Activated T-cell treated with anti-CD3 and anti-CD28 coated beads, Interleukin-2, amount 50 U/mL, for 72 hours (primary cell): Measurements from ENCODE around the gene TTC39C. TPM values are rescaled to one million over a fixed set of nuclear protein-coding genes. Genes with fewer than 3 reads are reported as not detected.

Experiments used
- ATAC-seq, 2 donors: fragments of 150-1000 bp; cut with Tn5 transposase; replicated peaks in 1 of 2; 2 replicates each; pipeline ENCODE4 v1.10.0; 2021; ENCODE audit warnings: moderate library complexity in 2 of 2, mild to moderate bottlenecking in 1 of 2
- DNase-seq, 2 donors: peaks; one replicate each; pipeline ENCODE4 v3.0.0; 2021 to 2022; ENCODE audit warnings: mixed read lengths in 1 of 2
- H3K27ac Mint-ChIP-seq: one replicate; pipeline ENCODE4 v1.8.0; 2022; ENCODE audit warnings: mild to moderate bottlenecking, moderate library complexity, mixed read lengths
- H3K27me3 Mint-ChIP-seq: one replicate; pipeline ENCODE4 v1.8.0; 2022; ENCODE audit warnings: low read depth, mixed read lengths
- H3K36me3 Mint-ChIP-seq, 2 donors: one replicate each; pipeline ENCODE4 v1.8.0; 2022; ENCODE audit warnings: mixed read lengths in 2 of 2, mild to moderate bottlenecking in 1 of 2; ENCODE audit not compliant: insufficient read depth in 2 of 2
- H3K4me1 Mint-ChIP-seq: one replicate; pipeline ENCODE4 v1.8.0; 2022; ENCODE audit warnings: low read depth, mixed read lengths
- H3K4me3 Mint-ChIP-seq, 2 donors: one replicate each; pipeline ENCODE4 v1.8.0; 2022; ENCODE audit warnings: mild to moderate bottlenecking in 2 of 2, mixed read lengths in 2 of 2, moderate library complexity in 2 of 2
- H3K9me3 Mint-ChIP-seq, 2 donors: one replicate each; pipeline ENCODE4 v1.8.0; 2022; ENCODE audit warnings: mixed read lengths in 2 of 2
- total RNA-seq, 2 donors: library from RNA; stranded (reverse); gene quantifications; one replicate each; pipeline ENCODE4 v1.2.3, GENCODE V29; 2022

The TTC39C gene
- total RNA-seq, 2 donors from 2014 or later: 38.8 to 41.3 TPM

DNA sequence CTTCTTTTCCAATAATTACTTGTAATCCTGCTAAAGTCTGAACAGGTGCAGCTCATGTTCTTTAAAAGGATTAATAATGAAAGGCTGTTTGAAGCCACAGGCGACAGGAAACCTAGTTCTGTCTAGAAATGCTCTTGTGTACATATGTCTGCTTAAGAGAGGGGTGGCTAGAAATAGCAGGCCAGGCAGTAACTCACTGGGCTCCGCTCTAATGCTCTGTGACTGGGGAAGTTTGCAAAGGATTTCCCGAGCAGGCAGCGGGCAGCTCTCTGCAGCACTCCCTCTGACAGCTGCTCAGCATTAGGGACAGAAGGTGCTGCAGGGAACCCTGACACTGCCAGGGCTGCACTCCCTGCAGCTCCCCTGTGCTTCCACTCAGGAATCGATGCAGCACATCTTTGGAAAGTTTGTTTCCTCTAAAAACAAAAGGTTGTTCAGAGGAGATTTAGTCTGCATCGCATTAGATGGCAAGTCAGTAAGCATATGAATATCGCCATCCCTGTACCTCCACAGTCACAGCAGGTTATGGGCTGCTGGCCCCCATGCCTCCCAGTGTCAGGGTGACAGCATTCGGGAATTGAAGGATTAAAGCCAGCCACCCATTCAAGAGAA, 33.1 kb upstream of the TTC39C start:
- ATAC-seq (no peak), DNase-seq (no peak)
- Mint-ChIP-seq H3K4me3 (no peak overlapping the region), H3K9me3 (peaks cover 3 to 6% of the 10 kb centered on the region in 2 donors), H3K27ac (no peak overlapping the region), H3K27me3 (peaks cover 16% of the 10 kb centered on the region), H3K4me1 (peaks cover 43% of the 10 kb centered on the region), H3K36me3 (peaks cover 10 to 11% of the 10 kb centered on the region in 2 donors)

DNA sequence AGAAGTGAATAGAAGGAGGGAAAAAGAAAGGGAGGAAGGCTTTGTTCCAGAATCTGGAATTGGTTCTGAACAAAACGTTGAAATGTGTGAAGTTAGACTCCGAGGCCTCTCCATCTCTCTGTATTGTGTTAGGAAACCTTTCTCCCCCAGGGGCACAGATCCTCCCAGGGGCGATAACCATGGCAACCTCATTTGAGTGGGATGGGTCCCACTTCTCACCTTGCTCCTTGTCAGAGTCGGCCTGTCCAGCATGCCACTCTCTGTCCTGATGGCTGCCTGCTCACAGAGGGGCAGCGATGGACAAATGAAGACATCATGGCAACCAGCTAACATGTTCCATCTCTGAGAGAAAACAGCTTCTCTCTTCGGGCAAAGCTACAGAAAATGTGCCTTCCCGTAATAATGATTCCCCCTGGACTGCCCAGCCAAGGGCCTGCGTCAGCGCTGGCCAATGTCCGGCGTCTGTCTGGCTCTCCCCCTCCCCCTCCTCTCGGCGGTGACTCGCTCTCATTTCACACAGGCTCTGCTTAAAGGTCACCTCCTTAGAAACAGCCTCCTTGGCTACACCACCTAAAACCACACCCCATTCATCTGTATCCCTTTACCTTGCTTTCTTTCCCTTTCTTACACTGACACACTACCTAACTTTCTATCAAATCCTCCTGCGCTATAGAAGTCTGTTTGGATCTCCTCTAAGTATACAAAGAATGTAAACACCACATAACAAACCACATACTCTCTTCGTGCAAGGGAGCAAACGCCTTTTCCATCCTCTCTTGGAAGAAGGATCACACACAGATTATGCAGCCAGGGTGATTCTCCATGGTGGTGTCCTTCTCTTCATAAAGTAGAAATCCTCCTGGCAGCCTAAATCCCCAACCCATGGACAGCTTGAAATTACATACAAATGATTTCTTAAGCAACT, 32.1 kb upstream of the TTC39C start:
- Mint-ChIP-seq H3K4me1 (peaks cover 52% of the 10 kb centered on the region), H3K9me3 (peaks cover 1 to 3% of the 10 kb centered on the region in 2 donors), H3K27me3 (peaks cover 15% of the 10 kb centered on the region), H3K36me3 (peaks cover 5 to 7% of the 10 kb centered on the region in 2 donors), H3K4me3 (no peak overlapping the region), H3K27ac (no peak overlapping the region)
- DNase-seq (no peak), ATAC-seq (no peak)

DNA sequence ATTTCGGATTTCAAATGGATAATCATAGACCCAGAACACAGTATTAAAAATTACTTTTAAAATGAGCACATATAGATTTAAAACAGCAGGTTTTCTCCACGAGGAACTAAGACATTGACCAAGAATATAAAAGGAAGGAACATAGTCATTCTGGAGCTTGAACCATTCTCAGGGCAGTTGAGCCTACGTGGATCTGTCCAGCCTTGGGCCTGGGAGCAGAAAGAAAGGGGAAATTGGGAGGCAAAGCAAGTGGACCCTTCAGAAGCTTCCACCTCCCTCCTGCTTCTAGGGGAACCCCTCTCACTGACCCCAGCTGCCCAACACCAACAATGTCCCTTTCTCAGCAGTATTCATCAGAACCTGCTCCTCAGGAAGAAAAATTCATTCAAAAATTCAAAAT, 31.4 kb upstream of the TTC39C start:
- H3K4me3 Mint-ChIP-seq: no peak overlapping the region
- H3K27me3 Mint-ChIP-seq: peaks cover 15% of the 10 kb centered on the region

DNA sequence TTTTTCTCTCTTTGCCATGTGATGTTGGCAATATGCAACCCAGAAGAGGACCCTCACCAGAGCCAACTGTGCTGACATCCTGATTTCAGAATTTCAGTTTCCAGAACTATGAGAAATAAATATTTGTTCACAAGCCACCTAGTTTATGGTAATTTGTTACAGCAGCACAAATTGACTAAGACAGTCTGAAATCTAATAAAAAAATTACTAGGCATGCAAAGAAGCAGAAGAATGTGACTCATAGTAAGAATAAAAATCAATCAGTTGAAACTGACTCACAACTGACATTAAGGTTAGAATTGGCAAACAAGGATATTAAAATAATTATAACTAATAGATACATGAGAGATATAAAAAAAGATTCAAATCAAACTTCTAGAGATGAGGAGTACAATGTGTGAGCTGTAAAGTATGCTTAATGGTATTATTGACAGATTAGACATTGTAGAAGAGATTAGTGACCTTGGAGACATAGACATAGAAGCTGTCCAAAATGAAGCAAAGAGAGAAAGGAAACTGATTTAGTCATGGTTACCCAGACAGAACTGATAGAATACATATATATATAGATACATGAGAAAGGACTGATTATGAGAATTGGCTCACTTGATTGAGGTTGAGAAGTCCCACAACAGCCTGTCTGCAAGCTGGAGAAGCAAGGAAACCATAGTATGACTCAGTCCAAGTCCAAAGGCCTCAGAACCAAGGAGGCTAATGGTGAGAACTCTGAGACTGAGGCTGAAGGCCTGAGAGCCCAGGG, 27.8 kb upstream of the TTC39C start:
- peak overlapping the region in 1 of 2 donors; percentile 16 for H3K4me3 Mint-ChIP-seq
- peaks cover 17% of the 10 kb centered on the region for H3K27me3 Mint-ChIP-seq
- peaks cover 5 to 9% of the 10 kb centered on the region in 2 donors for H3K36me3 Mint-ChIP-seq
- no peak overlapping the region for H3K27ac Mint-ChIP-seq
- H3K9me3 Mint-ChIP-seq: peaks cover 1 to 3% of the 10 kb centered on the region in 2 donors
- DNase-seq (no peak), ATAC-seq (peak; percentile 91 to 92)
- H3K4me1 Mint-ChIP-seq: peaks cover 71% of the 10 kb centered on the region

More for the DNA sequence above, 31.4 kb upstream of the TTC39C start:
- DNase-seq (no peak), ATAC-seq (no peak)
- Mint-ChIP-seq H3K9me3 (peaks cover 1 to 3% of the 10 kb centered on the region in 2 donors), H3K27ac (no peak overlapping the region), H3K36me3 (peaks cover 5 to 9% of the 10 kb centered on the region in 2 donors), H3K4me1 (peaks cover 53% of the 10 kb centered on the region)

DNA sequence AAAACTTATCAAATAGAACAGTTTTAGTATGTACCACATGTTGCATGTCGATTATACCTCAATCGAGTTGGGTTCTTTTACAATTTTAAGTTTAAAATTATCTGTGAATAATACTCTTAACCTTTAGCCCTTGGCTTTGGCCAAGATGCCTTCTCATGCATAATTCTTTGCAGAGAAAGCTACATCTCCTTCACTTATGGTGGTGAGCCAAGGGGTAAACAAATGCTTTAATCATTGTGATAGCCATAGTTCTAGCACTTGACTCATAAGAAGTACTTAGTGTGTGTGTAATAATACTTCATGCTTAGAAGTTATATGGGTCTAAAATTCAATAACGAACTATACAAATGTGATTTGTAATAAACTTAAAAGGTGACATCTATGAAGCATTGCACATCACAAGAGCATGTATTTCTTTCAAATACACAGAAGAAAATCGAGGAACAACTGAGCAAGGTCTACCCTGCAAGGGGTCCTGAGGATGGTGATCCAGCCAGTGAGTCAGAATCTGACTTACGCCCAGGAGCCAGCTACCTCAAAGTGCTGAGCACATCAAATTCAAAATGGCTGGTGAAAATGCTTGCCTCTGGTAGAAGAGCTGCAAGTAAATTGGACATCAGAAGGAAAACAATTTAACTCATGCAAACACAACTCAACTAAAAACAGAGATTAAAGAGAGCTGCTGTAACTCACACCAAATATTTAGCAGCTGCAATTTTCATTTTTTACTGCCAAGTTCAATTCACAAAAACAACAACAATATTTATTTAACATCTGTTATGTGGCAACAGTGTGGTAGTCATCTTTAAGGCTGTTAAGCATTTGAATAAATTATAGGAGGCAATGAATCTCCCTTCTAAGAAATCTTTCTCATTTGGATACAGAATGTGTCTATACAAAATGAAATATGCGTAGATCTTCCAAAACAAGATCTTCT, 23.8 kb upstream of the TTC39C start:
- Mint-ChIP-seq H3K4me3 (peak overlapping the region in 1 of 2 donors; percentile 56), H3K27ac (peak overlapping the region; percentile 93), H3K9me3 (peaks cover 1 to 2% of the 10 kb centered on the region in 2 donors), H3K27me3 (peaks cover 6% of the 10 kb centered on the region), H3K36me3 (peaks cover 4 to 8% of the 10 kb centered on the region in 2 donors), H3K4me1 (peaks cover 83% of the 10 kb centered on the region)
- DNase-seq (no peak), ATAC-seq (no peak)

DNA sequence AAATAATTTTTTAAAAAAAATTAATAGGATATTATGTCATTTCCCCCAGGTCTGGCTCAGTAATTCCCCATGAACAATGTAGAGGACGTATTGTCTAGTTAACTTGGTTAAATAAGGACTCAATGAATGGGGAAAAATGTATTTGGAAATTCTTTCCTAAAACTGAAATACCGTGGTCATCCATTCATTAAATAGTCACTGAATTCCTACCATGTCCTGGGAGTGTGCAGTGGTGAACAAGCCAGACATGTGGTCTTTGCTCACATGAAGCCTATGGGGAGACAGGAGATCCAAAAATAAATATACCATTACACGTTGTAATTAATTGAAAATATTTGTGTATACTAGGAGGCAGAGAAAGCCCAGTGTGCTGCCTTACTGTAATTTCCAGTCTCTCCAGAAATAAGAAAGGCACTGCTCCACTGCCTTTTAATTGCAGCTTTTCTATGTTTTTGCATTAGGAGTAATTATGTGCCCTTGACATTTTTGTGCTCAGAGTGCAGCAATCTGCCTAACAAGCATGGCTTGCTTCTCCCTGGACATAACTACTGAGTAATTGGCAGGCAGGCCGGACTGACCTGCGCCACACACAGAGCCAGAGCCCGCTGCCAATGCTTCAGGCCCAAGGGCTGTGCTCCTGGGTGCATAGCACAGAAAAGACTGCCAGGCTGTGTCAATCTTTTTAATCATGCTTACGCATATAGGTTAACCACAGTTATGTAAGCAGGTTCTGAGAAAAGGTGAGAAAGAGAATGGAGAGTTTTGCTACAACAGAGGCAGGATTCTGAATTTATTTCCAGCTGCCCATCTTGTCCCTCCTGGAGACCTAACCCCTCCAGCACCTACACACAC, 22.2 kb upstream of the TTC39C start:
- Mint-ChIP-seq H3K27me3 (peaks cover 6% of the 10 kb centered on the region), H3K36me3 (peaks cover 0 to 2% of the 10 kb centered on the region in 2 donors), H3K4me1 (peaks cover 67% of the 10 kb centered on the region), H3K27ac (peak overlapping the region; percentile 70), H3K4me3 (peak overlapping the region; percentile 65 to 80), H3K9me3 (no peaks in the 10 kb centered on the region)
- DNase-seq (peak; percentile 51 to 65), ATAC-seq (peak; percentile 99)

DNA sequence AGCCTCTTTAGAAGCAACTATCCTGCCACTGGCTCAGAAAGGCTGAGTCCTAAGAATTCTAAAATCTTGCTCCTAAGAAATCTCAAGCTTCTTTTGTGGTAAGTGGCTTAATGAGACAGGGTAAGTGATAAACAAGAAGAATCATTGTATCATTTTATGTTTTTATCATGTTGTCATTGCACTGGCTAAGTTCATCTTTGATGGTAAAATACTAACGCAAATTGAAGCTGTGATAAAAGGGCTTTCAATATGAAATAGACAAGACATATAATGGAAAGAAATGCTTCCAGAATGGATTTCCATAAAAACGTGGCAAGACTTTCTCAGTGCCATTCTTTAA, 21.6 kb upstream of the TTC39C start:
- Mint-ChIP-seq H3K36me3 (peaks cover 0 to 1% of the 10 kb centered on the region in 2 donors), H3K27me3 (peaks cover 6% of the 10 kb centered on the region), H3K27ac (peak overlapping the region; percentile 70), H3K4me3 (peak overlapping the region; percentile 65 to 80), H3K9me3 (no peaks in the 10 kb centered on the region), H3K4me1 (peaks cover 61% of the 10 kb centered on the region)
- DNase-seq (no peak), ATAC-seq (no peak)

DNA sequence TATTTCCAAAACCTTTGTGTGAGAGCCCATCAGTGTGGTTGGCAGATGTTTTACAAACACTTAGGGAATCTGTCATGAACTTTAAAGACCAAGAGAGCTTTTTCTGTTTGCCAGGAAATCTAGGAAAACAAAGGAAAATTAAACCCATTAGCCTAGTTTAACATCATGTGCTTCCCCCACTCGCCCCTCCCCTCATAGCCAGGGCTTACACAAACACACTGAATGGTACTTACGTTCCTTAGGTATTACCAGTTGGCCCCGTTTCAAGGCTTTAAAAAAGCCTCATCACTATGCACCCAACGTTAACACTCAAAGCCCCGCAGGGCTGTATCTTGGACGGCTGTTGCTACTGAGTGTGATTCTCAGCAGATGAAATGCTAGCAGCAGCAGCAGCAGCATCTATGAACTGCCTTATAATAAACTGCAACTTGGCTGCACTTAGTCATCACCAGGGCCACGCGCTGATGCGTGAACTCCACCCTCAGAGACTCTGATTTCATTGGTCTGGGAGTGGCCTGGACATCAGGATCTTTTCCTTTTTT, 20.1 kb upstream of the TTC39C start:
- Mint-ChIP-seq H3K4me1 (peaks cover 56% of the 10 kb centered on the region), H3K27ac (no peak overlapping the region), H3K27me3 (peaks cover 6% of the 10 kb centered on the region), H3K36me3 (no peaks in the 10 kb centered on the region), H3K4me3 (peak overlapping the region; percentile 43 to 81), H3K9me3 (no peaks in the 10 kb centered on the region)
- ATAC-seq (peak in 1 of 2 donors; percentile 32), DNase-seq (no peak)

DNA sequence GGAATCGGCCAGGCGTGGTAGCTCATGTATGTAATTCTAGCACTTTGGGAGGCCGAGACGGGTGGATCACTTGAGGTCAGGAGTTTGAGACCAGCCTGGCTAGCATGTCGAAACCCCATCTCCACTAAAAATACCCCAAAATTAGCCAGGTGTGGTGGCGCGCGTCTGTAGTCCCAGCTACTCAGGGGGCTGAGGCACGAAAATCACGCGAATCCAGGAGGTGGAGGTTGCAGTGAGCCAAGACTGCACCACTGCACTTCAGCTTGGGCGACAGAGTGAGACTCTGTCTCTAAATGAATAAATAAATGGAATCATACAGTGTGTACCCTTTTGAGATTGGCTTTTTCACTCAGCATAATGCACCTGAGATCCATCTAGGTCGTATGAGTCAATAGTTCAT, 19.4 kb upstream of the TTC39C start:
- no peak for ATAC-seq
- no peak overlapping the region for H3K4me3 Mint-ChIP-seq

DNA sequence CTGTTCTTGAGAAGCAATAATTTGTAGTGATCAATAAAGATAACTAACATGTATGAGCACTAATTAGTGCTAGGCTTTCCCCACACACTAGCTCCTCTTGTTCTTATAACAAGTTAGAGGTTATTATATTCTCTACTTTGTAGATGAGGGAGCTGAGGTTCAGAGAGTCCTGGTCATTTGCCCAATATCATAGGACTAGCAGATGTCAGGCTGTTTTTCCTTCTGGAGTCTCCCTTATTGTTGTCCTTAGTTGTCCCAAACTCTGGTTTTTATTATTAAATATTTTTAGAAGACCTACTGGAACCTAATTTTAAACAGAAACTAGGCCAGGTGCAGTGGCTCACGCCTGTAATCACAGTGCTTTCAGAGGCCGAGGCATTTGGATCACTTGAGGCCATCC, 16.5 kb upstream of the TTC39C start:
- no peak for ATAC-seq
- peaks cover 46% of the 10 kb centered on the region for H3K4me1 Mint-ChIP-seq
- H3K4me3 Mint-ChIP-seq: no peak overlapping the region
- H3K9me3 Mint-ChIP-seq: peaks cover 0 to 2% of the 10 kb centered on the region in 2 donors
- H3K27ac Mint-ChIP-seq: no peak overlapping the region
- H3K36me3 Mint-ChIP-seq: no peaks in the 10 kb centered on the region
- DNase-seq: no peak
- no peaks in the 10 kb centered on the region for H3K27me3 Mint-ChIP-seq

More for the DNA sequence above, 19.4 kb upstream of the TTC39C start:
- Mint-ChIP-seq H3K36me3 (no peaks in the 10 kb centered on the region), H3K27ac (no peak overlapping the region), H3K27me3 (peaks cover 2% of the 10 kb centered on the region), H3K9me3 (no peaks in the 10 kb centered on the region), H3K4me1 (peaks cover 52% of the 10 kb centered on the region)
- no peak for DNase-seq

DNA sequence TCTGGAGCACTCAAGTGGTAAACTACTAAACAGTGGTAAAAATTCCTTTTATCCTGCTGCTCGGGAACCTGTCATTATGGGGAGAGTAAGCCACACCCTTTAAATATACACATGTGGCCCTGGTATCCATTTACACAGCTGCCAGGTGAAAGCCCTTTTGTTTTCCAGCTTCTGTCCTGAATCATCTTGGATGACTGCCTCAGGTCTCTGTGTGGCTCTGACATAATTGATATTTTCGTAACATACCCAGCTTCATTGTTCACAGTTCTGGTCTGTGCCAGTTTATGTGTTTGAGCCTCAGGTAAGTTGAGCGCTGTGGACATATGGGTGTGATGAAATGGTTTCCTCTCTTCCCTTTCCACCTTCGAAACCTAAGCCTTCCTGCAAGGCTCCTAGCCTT, 15.7 kb upstream of the TTC39C start:
- H3K9me3 Mint-ChIP-seq: peaks cover 0 to 2% of the 10 kb centered on the region in 2 donors
- ATAC-seq: no peak
- no peaks in the 10 kb centered on the region for H3K27me3 Mint-ChIP-seq
- H3K36me3 Mint-ChIP-seq: no peaks in the 10 kb centered on the region
- no peak overlapping the region for H3K4me3 Mint-ChIP-seq
- DNase-seq: no peak
- no peak overlapping the region for H3K27ac Mint-ChIP-seq
- peaks cover 40% of the 10 kb centered on the region for H3K4me1 Mint-ChIP-seq
